ENCODE results near the gene APP. TPM values are rescaled to one million over a fixed set of nuclear protein-coding genes. Genes with fewer than 3 reads are reported as not detected.

APP gene
- total and polyA plus RNA-seq, 4 donors, result 86.9 to 414 (median 367) TPM

DNA sequence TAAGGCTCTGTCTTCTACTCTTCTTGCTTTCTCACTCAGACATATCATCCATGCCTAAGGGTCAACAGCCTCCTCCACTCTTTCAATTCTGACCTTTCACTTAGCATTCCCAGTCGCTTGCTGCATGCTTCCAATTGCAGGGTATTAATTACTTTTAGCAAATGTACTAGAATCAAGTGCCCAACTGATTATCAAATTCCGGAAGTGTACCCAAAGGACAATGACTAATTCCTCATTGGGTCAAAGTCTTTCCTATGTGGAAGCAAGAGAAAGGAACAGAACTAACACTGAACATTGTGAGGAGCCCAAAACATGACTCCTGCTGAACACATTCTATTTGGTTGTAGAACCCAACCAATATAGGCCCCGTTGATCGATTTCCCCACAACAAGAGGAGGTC lies 101.8 kb downstream of the APP start:
- H3K36me3 ChIP-seq (ENCODE audit: control insufficient read depth in 4 of 4, insufficient read depth in 4 of 4, low read length in 4 of 4), result no peaks in the 10 kb centered on the region
- DNase-seq (no peak), ATAC-seq (ENCODE audit: insufficient read depth, low FRiP score) (no peak)
- 90 to 91% methylated on average over 4 of the region's 4 CpGs for WGBS, 2 donors
- H3K27ac ChIP-seq (ENCODE audit: low read depth in 1 of 2, low read length in 1 of 2), result no peak overlapping the region
- H3K4me1 ChIP-seq (ENCODE audit: control insufficient read depth in 5 of 5, insufficient read depth in 5 of 5, low read length in 5 of 5), result peaks cover 6 to 24% (median 12%) of the 10 kb centered on the region in 5 donors
- H3K9ac ChIP-seq (ENCODE audit: insufficient read depth in 1 of 2, low read length in 2 of 2), result no peak overlapping the region
- H3K9me3 ChIP-seq (ENCODE audit: control insufficient read depth in 4 of 4, insufficient read depth in 3 of 4, low read length in 3 of 4), result no peaks in the 10 kb centered on the region
- TF ChIP-seq, protein P1, sequence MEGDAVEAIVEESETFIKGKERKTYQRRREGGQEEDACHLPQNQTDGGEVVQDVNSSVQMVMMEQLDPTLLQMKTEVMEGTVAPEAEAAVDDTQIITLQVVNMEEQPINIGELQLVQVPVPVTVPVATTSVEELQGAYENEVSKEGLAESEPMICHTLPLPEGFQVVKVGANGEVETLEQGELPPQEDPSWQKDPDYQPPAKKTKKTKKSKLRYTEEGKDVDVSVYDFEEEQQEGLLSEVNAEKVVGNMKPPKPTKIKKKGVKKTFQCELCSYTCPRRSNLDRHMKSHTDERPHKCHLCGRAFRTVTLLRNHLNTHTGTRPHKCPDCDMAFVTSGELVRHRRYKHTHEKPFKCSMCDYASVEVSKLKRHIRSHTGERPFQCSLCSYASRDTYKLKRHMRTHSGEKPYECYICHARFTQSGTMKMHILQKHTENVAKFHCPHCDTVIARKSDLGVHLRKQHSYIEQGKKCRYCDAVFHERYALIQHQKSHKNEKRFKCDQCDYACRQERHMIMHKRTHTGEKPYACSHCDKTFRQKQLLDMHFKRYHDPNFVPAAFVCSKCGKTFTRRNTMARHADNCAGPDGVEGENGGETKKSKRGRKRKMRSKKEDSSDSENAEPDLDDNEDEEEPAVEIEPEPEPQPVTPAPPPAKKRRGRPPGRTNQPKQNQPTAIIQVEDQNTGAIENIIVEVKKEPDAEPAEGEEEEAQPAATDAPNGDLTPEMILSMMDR (IDR thresholded peaks at IDR 0.05; ENCODE audit: control extremely low read depth, extremely low read depth), result no peak
- H3K4me3 ChIP-seq, result no peak overlapping the region
- H3K27me3 ChIP-seq (ENCODE audit: control insufficient read depth in 3 of 3, insufficient read depth in 3 of 3, low read length in 2 of 3), result no peaks in the 10 kb centered on the region

DNA sequence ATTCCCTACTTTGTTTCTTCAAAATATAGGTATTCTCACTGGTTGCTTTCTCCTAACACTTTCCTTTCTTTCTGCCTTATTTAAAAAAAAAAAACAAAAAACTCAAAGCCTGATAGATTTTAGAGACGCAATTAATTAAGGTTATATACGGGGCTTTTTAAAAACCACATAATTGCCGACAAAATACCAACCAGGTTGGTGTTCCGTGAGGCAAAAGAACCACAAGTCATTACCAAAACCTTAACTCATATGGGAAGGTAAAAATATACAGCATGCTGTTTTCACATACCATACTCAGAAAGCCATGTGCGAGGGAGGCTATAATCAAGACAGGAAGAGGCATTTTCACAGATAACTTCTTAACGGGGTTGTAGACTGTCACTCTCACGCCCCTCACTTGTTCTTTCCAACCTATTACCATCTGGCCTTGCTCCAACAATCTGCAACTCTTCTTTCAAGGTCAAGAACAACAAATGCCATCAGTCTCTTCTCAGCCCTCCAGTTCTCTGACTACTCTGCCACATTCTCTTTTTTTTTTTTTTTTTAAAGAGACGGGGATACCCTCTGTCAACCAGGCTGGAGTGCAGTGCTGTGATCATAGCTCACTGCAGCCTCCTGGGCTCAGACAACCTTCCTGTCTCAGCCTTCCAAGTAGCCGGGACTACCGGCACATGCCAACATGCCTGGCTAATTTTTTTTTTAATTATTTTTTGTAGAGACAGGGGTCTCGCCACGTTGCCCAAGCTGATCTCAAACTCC lies 102.6 kb downstream of the APP start:
- Histone ChIP-seq H3K4me3 (no peak overlapping the region), H3K9ac (ENCODE audit: insufficient read depth in 1 of 2, low read length in 2 of 2) (no peak overlapping the region), H3K27me3 (ENCODE audit: control insufficient read depth in 3 of 3, insufficient read depth in 3 of 3, low read length in 2 of 3) (no peaks in the 10 kb centered on the region), H3K9me3 (ENCODE audit: control insufficient read depth in 4 of 4, insufficient read depth in 3 of 4, low read length in 3 of 4) (no peaks in the 10 kb centered on the region), H3K4me1 (ENCODE audit: control insufficient read depth in 5 of 5, insufficient read depth in 5 of 5, low read length in 5 of 5) (peaks cover 6 to 24% (median 12%) of the 10 kb centered on the region in 5 donors), H3K27ac (ENCODE audit: low read depth in 1 of 2, low read length in 1 of 2) (no peak overlapping the region), H3K36me3 (ENCODE audit: control insufficient read depth in 4 of 4, insufficient read depth in 4 of 4, low read length in 4 of 4) (no peaks in the 10 kb centered on the region)
- DNase-seq (no peak), ATAC-seq (ENCODE audit: insufficient read depth, low FRiP score) (no peak)
- TF ChIP-seq, protein P1 (IDR thresholded peaks at IDR 0.05; ENCODE audit: control extremely low read depth, extremely low read depth), result no peak
- WGBS, 2 donors, result 63 to 75% methylated on average over 12 of the region's 12 CpGs

DNA sequence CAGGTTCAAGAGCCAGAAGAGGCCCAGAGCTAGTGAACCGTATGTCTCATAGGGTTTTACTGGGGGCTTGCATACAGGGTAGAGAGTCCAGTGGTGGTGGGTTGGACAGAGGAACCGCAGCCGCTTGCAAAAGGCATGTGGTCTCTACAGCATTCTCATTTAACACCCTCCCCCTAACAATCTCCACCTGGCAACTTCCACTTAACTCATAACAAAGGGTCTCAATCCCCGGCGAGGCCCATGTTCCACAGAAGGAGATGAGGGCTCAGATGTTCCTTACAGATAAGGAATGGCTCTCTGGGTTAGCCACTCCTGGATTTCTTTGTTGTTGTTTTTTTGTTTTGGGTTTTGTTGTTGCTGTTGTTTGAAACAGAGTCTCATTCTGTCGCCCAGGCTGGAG lies 106.1 kb downstream of the APP start:
- DNase-seq, result no peak
- Histone ChIP-seq H3K9ac (ENCODE audit: insufficient read depth in 1 of 2, low read length in 2 of 2) (no peak overlapping the region), H3K27me3 (ENCODE audit: control insufficient read depth in 3 of 3, insufficient read depth in 3 of 3, low read length in 2 of 3) (no peaks in the 10 kb centered on the region), H3K27ac (ENCODE audit: low read depth in 1 of 2, low read length in 1 of 2) (no peak overlapping the region), H3K4me3 (no peak overlapping the region), H3K9me3 (ENCODE audit: control insufficient read depth in 4 of 4, insufficient read depth in 3 of 4, low read length in 3 of 4) (no peaks in the 10 kb centered on the region), H3K36me3 (ENCODE audit: control insufficient read depth in 4 of 4, insufficient read depth in 4 of 4, low read length in 4 of 4) (no peaks in the 10 kb centered on the region), H3K4me1 (ENCODE audit: control insufficient read depth in 5 of 5, insufficient read depth in 5 of 5, low read length in 5 of 5) (peaks cover 0 to 23% (median 4%) of the 10 kb centered on the region in 5 donors)
- no peak for ATAC-seq (ENCODE audit: insufficient read depth, low FRiP score)
- WGBS, 2 donors, result 87 to 89% methylated on average over 6 of the region's 6 CpGs
- TF ChIP-seq, protein P1 (IDR thresholded peaks at IDR 0.05; ENCODE audit: control extremely low read depth, extremely low read depth), result no peak

Measured in lung (tissue), 12 donors.